HepG2 (cell line): ENCODE results near the gene FGD4. TPM values are rescaled to one million over a fixed set of nuclear protein-coding genes. Genes with fewer than 3 reads are reported as not detected.

Experiments
- ZNF660 ChIP-seq: sonication (generic); formaldehyde crosslinking; IDR thresholded peaks from 2 replicates; pipeline ENCODE4 v1.5.1; 2020; ENCODE audit warnings: mild to moderate bottlenecking, low read depth, missing genetic modification reagents, borderline replicate concordance
- polyA plus RNA-seq, 8 experiments: library from polyadenylated mRNA; depleted of rRNA in 3 of 8; stranded (reverse) in 7 of 8; unstranded in 1 of 8; fragments of >200 nt; fragmentation: Illumina TruSeq in 4 of 8; extraction: Trizol in 4 of 8; gene quantifications; 2 replicates each; pipeline versions ENCODE4 v1.2.1 to v1.2.3, GENCODE V29; 2011 to 2016; ENCODE audit warnings: low read depth in 4 of 8, missing spikeins in 1 of 8, mixed read lengths in 1 of 8; ENCODE audit not compliant: insufficient read depth in 1 of 8
- total RNA-seq, 5 experiments: library from RNA; depleted of rRNA; stranded (reverse); fragments of >200 nt; fragmentation: Illumina TruSeq; extraction: Trizol; gene quantifications; 2 replicates each; pipeline ENCODE4 v1.2.3, GENCODE V29; 2016; ENCODE audit warnings: low read depth in 1 of 5
- TF ChIP-seq, protein P1 (sequence below), 2 experiments: fragments of 450-650 bp in 1 of 2; sonication (generic) in 1 of 2; formaldehyde crosslinking in 1 of 2; IDR thresholded peaks; 2 replicates each; pipeline versions ENCODE4 v1.6.1 to v1.8.0; 2016 to 2022; ENCODE audit warnings: antibody characterized with exemption in 1 of 2, mild to moderate bottlenecking in 1 of 2, missing genetic modification reagents in 1 of 2

The FGD4 gene
- total and polyA plus RNA-seq, 2 of the 13 experiments (the other 11 are each of a cell fraction or from before 2014, with no cell fraction given), result 4.6 to 6.6 TPM

DNA sequence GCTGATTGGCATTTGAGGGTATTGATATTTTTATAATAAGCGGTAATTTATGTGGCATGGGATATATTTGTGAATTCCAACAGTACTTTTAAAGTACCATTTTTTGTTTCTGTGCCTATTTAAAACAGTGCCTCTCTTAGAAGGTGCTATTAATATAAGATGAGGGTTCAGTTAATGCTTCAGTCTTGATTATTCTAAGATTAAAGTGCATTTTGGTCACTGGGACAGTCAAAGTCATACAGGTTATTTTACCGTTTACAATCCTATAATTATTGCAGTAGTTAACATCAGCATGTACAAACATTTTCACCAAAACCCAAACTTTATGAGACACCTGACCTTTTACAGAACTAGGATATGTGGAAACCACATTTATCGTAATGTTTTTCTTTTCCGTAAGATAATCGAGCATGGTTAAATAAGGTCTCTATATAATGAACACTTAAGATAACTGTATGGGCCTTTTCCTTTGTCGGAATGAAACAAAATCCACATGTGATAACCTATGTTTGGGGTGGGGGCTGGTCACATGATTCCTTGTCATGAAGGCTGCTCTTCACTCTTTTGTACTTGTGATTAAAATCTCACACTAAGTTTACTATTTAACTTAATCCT lies 242.0 kb downstream of the FGD4 start (continued):
- TF ChIP-seq, protein P1, sequence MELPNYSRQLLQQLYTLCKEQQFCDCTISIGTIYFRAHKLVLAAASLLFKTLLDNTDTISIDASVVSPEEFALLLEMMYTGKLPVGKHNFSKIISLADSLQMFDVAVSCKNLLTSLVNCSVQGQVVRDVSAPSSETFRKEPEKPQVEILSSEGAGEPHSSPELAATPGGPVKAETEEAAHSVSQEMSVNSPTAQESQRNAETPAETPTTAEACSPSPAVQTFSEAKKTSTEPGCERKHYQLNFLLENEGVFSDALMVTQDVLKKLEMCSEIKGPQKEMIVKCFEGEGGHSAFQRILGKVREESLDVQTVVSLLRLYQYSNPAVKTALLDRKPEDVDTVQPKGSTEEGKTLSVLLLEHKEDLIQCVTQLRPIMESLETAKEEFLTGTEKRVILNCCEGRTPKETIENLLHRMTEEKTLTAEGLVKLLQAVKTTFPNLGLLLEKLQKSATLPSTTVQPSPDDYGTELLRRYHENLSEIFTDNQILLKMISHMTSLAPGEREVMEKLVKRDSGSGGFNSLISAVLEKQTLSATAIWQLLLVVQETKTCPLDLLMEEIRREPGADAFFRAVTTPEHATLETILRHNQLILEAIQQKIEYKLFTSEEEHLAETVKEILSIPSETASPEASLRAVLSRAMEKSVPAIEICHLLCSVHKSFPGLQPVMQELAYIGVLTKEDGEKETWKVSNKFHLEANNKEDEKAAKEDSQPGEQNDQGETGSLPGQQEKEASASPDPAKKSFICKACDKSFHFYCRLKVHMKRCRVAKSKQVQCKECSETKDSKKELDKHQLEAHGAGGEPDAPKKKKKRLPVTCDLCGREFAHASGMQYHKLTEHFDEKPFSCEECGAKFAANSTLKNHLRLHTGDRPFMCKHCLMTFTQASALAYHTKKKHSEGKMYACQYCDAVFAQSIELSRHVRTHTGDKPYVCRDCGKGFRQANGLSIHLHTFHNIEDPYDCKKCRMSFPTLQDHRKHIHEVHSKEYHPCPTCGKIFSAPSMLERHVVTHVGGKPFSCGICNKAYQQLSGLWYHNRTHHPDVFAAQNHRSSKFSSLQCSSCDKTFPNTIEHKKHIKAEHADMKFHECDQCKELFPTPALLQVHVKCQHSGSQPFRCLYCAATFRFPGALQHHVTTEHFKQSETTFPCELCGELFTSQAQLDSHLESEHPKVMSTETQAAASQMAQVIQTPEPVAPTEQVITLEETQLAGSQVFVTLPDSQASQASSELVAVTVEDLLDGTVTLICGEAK (IDR thresholded peaks at IDR 0.05), result no peak
- TF ChIP-seq, protein P1 (CRISPR knock-in tag; IDR thresholded peaks at IDR 0.05), result no peak
- TF ChIP-seq ZNF660 (CRISPR knock-in tag), result no peak
